LNCAP (cell line): ENCODE results near the gene ZBTB24.

ENCODE experiments used
- CTCF ChIP-seq: fragments of 450-650 bp; IDR thresholded peaks from 2 replicates; pipeline ENCODE4 v1.5.1; 2017; ENCODE audit warnings: mild to moderate bottlenecking

The ZBTB24 gene

GRCh38 chr6:109420751-109421150 is 62.3 kb downstream of the ZBTB24 start:
- TF ChIP-seq CTCF: no peak

- no peak for TF ChIP-seq CTCF
These were observed 65.4 kb downstream of the ZBTB24 start for GRCh38 chr6:109417646-109418045.
